Endothelial cell of umbilical vein (primary cell): ENCODE data around the gene CHRM1. TPM values are rescaled to one million over a fixed set of nuclear protein-coding genes. Genes with fewer than 3 reads are reported as not detected.

Experiments used
- BruUV-seq: library from RNA; stranded (reverse); fragments of 400-500 nt; replicated peaks from 2 replicates; lab custom pipeline; 2021; lab: Mats Ljungman, UMichigan
- CTCF ChIA-PET: fragments of 300-600, 350-600 bp; sonication (Branson Sonifier 250); formaldehyde crosslinking; loops from one replicate; lab custom pipeline; 2021; ENCODE audit warnings: antibody characterized with exemption, inconsistent platforms; lab: Charles Lee
- POLR2A ChIA-PET: fragments of 300-600, 350-600 bp; sonication (Branson Sonifier 250); formaldehyde crosslinking; loops from one replicate; lab custom pipeline; 2021; ENCODE audit warnings: antibody characterized with exemption, inconsistent platforms; lab: Charles Lee
- DNase-seq: peaks from one replicate; pipeline ENCODE4 v3.0.0-alpha.2; 2011; ENCODE audit warnings: low read depth, low spot score
- FAIRE-seq: peaks from 2 replicates; lab custom pipeline; 2011; peaks lifted over from hg19 to GRCh38; lab: Jason Lieb, UNC
- H2AFZ ChIP-seq: 2 replicates; pipeline ENCODE4 v1.6.0; 2012; ENCODE audit warnings: low read depth, low read length, control low read depth, inconsistent platforms
- H3K27ac ChIP-seq: 2 replicates; pipeline ENCODE4 v1.5.1; 2011; ENCODE audit warnings: low read depth, mild to moderate bottlenecking, control low read depth, low read length, moderate library complexity; ENCODE audit not compliant: insufficient read depth
- H3K27me3 ChIP-seq, 2 experiments: 2 replicates each; pipeline versions ENCODE4 v1.6.0 to v1.6.1; 2011; ENCODE audit warnings: low read length in 2 of 2, mixed read lengths in 1 of 2; ENCODE audit not compliant: control insufficient read depth in 2 of 2, insufficient read depth in 2 of 2
- H3K36me3 ChIP-seq, 2 experiments: 2 replicates in 1 of 2; 3 replicates in 1 of 2; pipeline ENCODE4 v1.5.1; 2011; ENCODE audit warnings: low read length in 2 of 2, mild to moderate bottlenecking in 1 of 2, moderate library complexity in 1 of 2; ENCODE audit not compliant: control insufficient read depth in 2 of 2, insufficient read depth in 2 of 2; ENCODE audit errors: extremely low read depth in 1 of 2
- H3K4me1 ChIP-seq: 3 replicates; pipeline ENCODE4 v1.5.1; 2011; ENCODE audit warnings: mild to moderate bottlenecking, low read length; ENCODE audit not compliant: control insufficient read depth, insufficient read depth; ENCODE audit errors: extremely low read depth
- H3K4me2 ChIP-seq: 2 replicates; pipeline ENCODE4 v1.6.1; 2011; ENCODE audit warnings: low read length, control low read depth, mixed read lengths; ENCODE audit not compliant: insufficient read depth
- H3K4me3 ChIP-seq, 3 experiments: fragments of 200-600 bp in 1 of 3; sonication (generic), shearing (Covaris generic) in 1 of 3; replicated peaks in 1 of 3; 2 replicates each; pipeline ENCODE4 v1.5.1; 2011 to 2016; ENCODE audit warnings: control low read depth in 3 of 3, low read length in 3 of 3, mild to moderate bottlenecking in 2 of 3, inconsistent platforms in 1 of 3, low read depth in 1 of 3, moderate library complexity in 1 of 3; ENCODE audit not compliant: insufficient read depth in 1 of 3
- H3K79me2 ChIP-seq: 2 replicates; pipeline ENCODE4 v1.6.0; 2012; ENCODE audit warnings: low read length, inconsistent platforms; ENCODE audit not compliant: control insufficient read depth, insufficient read depth
- H3K9ac ChIP-seq: replicated peaks from 2 replicates; pipeline ENCODE3; 2011; ENCODE audit warnings: low read length, control low read depth; ENCODE audit not compliant: insufficient read depth; ENCODE audit errors: extremely low read depth
- H3K9me1 ChIP-seq: replicated peaks from 3 replicates; pipeline ENCODE4 v1.6.0; 2011; ENCODE audit warnings: mild to moderate bottlenecking, low read length; ENCODE audit not compliant: control insufficient read depth, insufficient read depth; ENCODE audit errors: extremely low read depth
- H3K9me3 ChIP-seq: replicated peaks from 2 replicates; pipeline ENCODE4 v1.5.1; 2012; ENCODE audit warnings: low read length, inconsistent platforms; ENCODE audit not compliant: control insufficient read depth, insufficient read depth
- H4K20me1 ChIP-seq: replicated peaks from 2 replicates; pipeline ENCODE3; 2011; ENCODE audit warnings: mild to moderate bottlenecking, low read length; ENCODE audit not compliant: control insufficient read depth, insufficient read depth; ENCODE audit errors: extremely low read depth
- EZH2 ChIP-seq: IDR thresholded peaks from 2 replicates; pipeline ENCODE4 v1.6.1; 2012; ENCODE audit warnings: borderline replicate concordance, low read depth, mild to moderate bottlenecking, moderate library complexity, low read length, inconsistent platforms; ENCODE audit not compliant: severe bottlenecking
- GATA2 ChIP-seq: IDR thresholded peaks from 2 replicates; pipeline ENCODE4 v1.7.0; 2011; ENCODE audit warnings: low read depth, mild to moderate bottlenecking, moderate library complexity, mixed read lengths, low read length; ENCODE audit not compliant: insufficient read length, insufficient read depth
- JUN ChIP-seq: IDR thresholded peaks from 2 replicates; pipeline ENCODE4 v1.6.1; 2011; ENCODE audit warnings: borderline replicate concordance, low read depth; ENCODE audit not compliant: insufficient read length, insufficient read depth
- MYC ChIP-seq: IDR thresholded peaks from one replicate; pipeline ENCODE4 v1.6.1; 2011; ENCODE audit warnings: mild to moderate bottlenecking, low read depth, low read length
- POLR2AphosphoS5 ChIP-seq: IDR thresholded peaks from 2 replicates; pipeline ENCODE4 v1.6.1; 2012; ENCODE audit warnings: low read depth, mild to moderate bottlenecking, control low read depth, low read length, moderate library complexity; ENCODE audit not compliant: insufficient read depth
- dilution Hi-C: fragments of 300-500 bp; cut with MboI; formaldehyde crosslinking; loops from one replicate; pipeline ENCODE4 v1.15.0; 2019; ENCODE audit warnings: low sequenced_read_pairs; ENCODE audit not compliant: extremely low pct_ligation_motif_present
- intact Hi-C: fragments of 100-400 bp; cut with micrococcal nuclease; formaldehyde crosslinking; loops from one replicate; pipeline ENCODE4 v1.10.0; 2022
- polyA plus RNA-seq, 4 experiments: library from polyadenylated mRNA; depleted of rRNA in 3 of 4; stranded (reverse) in 3 of 4; unstranded in 1 of 4; fragments of >200 nt; gene quantifications; 2 replicates each; pipeline versions ENCODE4 v1.2.1 to v1.2.3, GENCODE V29; 2011 to 2012; ENCODE audit warnings: missing spikeins in 1 of 4
- total RNA-seq: library from RNA; stranded (reverse); gene quantifications from 2 replicates; pipeline ENCODE4 v1.2.3, GENCODE V29; 2021
- TF ChIP-seq, protein P1 (sequence below): IDR thresholded peaks from 2 replicates; pipeline ENCODE4 v1.6.1; 2011; ENCODE audit not compliant: insufficient read depth, insufficient read length

CHRM1 gene
- total and polyA plus RNA-seq, 2 donors (not counting 3 experiments of a cell fraction or from before 2014, with no cell fraction given) = not detected

DNA sequence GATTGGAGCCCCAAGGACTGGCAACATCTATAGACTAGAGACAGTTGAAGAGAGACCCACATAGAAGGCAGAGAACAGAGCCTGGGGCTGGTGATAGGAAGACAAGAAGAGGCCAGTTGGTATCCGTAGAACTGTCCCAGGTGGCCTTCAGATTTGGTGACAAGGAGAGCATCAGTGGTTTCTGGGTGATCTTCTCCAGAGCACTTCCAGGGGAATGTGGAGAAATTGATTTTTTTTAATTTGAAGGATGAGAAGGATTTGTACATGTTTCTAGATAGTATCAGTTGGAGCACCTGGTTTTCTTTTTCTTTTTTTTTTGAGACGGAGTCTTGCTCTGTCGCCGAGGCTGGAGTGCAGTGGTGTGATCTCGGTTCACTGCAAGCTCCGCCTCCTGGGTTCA, 25.7 kb downstream of the CHRM1 start:
- H3K9ac ChIP-seq = no peak overlapping the region
- TF ChIP-seq JUN (no peak), MYC (no peak), EZH2 (no peak), GATA2 (no peak), POLR2AphosphoS5 (no peak)
- TF ChIP-seq, protein P1, sequence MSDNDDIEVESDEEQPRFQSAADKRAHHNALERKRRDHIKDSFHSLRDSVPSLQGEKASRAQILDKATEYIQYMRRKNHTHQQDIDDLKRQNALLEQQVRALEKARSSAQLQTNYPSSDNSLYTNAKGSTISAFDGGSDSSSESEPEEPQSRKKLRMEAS = no peak
- no peaks in the 10 kb centered on the region for H3K9me1 ChIP-seq
- intact Hi-C loops (no loop called here), dilution Hi-C loops (no loop called here)
- no peaks in the 10 kb centered on the region for H3K9me3 ChIP-seq
- no TSS peak for BruUV-seq
- FAIRE-seq (no peak), DNase-seq (no peak)
- H3K27ac ChIP-seq = no peak overlapping the region
- no peaks in the 10 kb centered on the region for H3K36me3 ChIP-seq
- H3K79me2 ChIP-seq = no peaks in the 10 kb centered on the region
- no peak overlapping the region for H3K4me2 ChIP-seq
- H3K27me3 ChIP-seq = no peaks in the 10 kb centered on the region
- H4K20me1 ChIP-seq = no peaks in the 10 kb centered on the region
- no peak overlapping the region for H3K4me3 ChIP-seq
- CTCF ChIA-PET = interaction anchor here (0.7 to 2.8 kb wide), 3 partner anchors 10 to 215 kb away, joined by 3 to 11 read pairs (median 6); no protein-coding TSS in a partner anchor
- H2AFZ ChIP-seq = no peak overlapping the region
- peaks cover 5% of the 10 kb centered on the region for H3K4me1 ChIP-seq
- POLR2A ChIA-PET = no interaction called here
